Thymus (tissue), 11 donors: ENCODE data around the gene RGS8. TPM values are rescaled to one million over a fixed set of nuclear protein-coding genes. Genes with fewer than 3 reads are reported as not detected.

ENCODE experiments used
- DNase-seq, 9 donors: peaks; one replicate each; pipeline ENCODE4 v3.0.0-alpha.2; 2013; ENCODE audit warnings: low spot score in 9 of 9, low read depth in 6 of 9, missing footprints in 1 of 9
- H3K27ac ChIP-seq, 2 donors: one replicate each; pipeline ENCODE4 v1.5.1; 2013; ENCODE audit warnings: control low read depth in 1 of 2, low read depth in 1 of 2, low read length in 1 of 2, mild to moderate bottlenecking in 1 of 2, moderate library complexity in 1 of 2
- H3K27me3 ChIP-seq, 2 donors: one replicate each; pipeline ENCODE4 v1.5.1; 2013; ENCODE audit warnings: low read length in 1 of 2; ENCODE audit not compliant: control insufficient read depth in 2 of 2, insufficient read depth in 1 of 2
- H3K36me3 ChIP-seq, 2 donors: one replicate each; pipeline ENCODE4 v1.5.1; 2013; ENCODE audit warnings: low read length in 1 of 2, mild to moderate bottlenecking in 1 of 2, moderate library complexity in 1 of 2; ENCODE audit not compliant: control insufficient read depth in 2 of 2, insufficient read depth in 2 of 2
- H3K4me1 ChIP-seq, 2 donors: one replicate each; pipeline ENCODE4 v1.5.1; 2013; ENCODE audit warnings: low read length in 2 of 2; ENCODE audit not compliant: control insufficient read depth in 2 of 2, insufficient read depth in 2 of 2
- H3K4me3 ChIP-seq, 2 donors: one replicate each; pipeline ENCODE4 v1.5.1; 2013; ENCODE audit warnings: low read length in 2 of 2, control low read depth in 1 of 2, mild to moderate bottlenecking in 1 of 2
- H3K9me3 ChIP-seq, 2 donors: one replicate each; pipeline ENCODE4 v1.5.1; 2013; ENCODE audit warnings: low read length in 1 of 2, mild to moderate bottlenecking in 1 of 2; ENCODE audit not compliant: control insufficient read depth in 2 of 2, insufficient read depth in 1 of 2
- WGBS: extraction: QIAGEN DNeasy Blood & Tissue Kit; methylation state at CpG from one replicate; pipeline ENCODE4 v1.1.7; 2013; 5-methylcytosine and 5-hydroxymethylcytosine counted together
- polyA plus RNA-seq: library from polyadenylated mRNA; stranded (reverse); fragments of 200-250 nt; gene quantifications from one replicate; pipeline ENCODE4 v1.2.3, GENCODE V29; 2013
- total RNA-seq: library from RNA; stranded (reverse); fragments of 120-200 nt; gene quantifications from one replicate; pipeline ENCODE4 v1.2.4, GENCODE V29; 2013
- donor health status: healthy.

The RGS8 gene
- total and polyA plus RNA-seq, 2 donors, result 0.11 to 0.19 TPM

DNA sequence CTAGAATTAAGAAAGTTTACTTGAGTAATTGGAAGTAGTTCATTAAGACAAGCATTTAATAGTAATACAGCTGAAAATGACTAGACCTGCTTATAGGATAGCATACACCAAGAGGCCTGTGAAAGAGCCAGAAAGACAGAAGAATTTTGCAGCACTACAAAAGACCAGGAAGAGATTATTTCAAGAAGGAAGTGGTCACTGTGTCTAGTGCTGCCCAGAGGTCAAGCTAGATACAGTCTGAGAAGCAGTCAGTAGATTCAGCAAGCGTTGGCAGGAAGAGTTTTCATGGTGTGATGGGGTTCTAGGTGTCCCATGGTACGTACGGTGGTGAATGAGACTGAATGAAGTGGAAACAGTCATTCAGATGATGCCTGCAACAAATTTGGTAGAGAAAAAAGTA lies 31.5 kb downstream of the RGS8 start:
- Histone ChIP-seq H3K27ac (no peak overlapping the region), H3K4me3 (no peak overlapping the region), H3K4me1 (no peaks in the 10 kb centered on the region), H3K9me3 (no peaks in the 10 kb centered on the region), H3K36me3 (no peaks in the 10 kb centered on the region), H3K27me3 (peaks cover 0 to 3% of the 10 kb centered on the region in 2 donors)
- 59% methylated on average over 3 of the region's 3 CpGs for WGBS
- DNase-seq, result no peak

DNA sequence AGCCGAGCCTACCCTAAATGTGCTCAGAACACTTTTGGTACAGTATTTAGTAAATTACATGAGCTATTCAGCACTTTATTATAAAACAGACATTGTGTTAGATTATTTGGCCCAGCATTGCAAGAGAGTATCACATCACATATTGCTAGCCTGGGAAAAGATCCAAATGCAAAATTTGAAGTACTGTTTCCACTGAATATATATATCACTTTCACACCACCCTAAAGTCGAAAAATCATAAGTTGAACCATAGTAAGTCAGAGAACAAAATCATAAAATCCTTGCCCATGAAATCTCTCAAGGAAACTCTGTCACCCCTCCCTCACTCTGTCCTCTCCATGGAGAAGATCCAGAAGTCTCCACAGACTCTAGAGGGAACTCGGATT lies 33.1 kb downstream of the RGS8 start:
- H3K27ac ChIP-seq, result no peak overlapping the region
- no peak for DNase-seq
- H3K4me1 ChIP-seq, result no peaks in the 10 kb centered on the region
- no peak overlapping the region for H3K4me3 ChIP-seq
- WGBS, result 78% methylated on average over 3 of the region's 3 CpGs
- no peaks in the 10 kb centered on the region for H3K36me3 ChIP-seq
- no peaks in the 10 kb centered on the region for H3K9me3 ChIP-seq
- H3K27me3 ChIP-seq, result no peaks in the 10 kb centered on the region

DNA sequence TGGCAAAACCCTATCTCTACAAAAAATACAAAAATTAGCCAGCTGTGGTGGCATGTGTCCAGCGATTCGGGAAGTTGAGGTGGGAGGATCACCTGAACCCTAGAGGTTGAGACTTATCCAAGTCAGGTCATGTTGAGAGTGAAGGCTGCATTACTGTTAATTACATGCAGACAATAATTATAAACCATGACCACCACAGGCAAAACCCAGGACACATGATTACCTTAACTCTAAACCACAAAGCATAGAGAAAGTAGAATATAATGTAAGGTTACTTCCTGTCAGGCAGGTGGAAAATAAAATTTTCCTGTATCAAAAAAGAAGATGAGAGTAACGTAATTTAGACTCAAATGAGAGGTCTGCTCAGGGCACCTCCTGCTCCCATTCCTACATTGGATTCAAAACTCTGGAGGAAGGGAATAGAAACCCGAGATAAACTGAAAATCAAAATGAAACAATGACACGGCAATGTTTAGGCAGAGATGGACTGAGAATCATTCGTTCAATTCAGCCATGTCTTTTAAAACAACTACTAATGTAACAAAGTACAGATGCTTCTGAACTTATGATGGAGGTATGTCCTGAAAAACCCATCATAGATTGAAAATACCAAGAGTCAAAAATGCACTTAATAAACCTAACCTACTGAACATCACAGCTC lies 33.6 kb downstream of the RGS8 start:
- Histone ChIP-seq H3K4me1 (no peaks in the 10 kb centered on the region), H3K36me3 (no peaks in the 10 kb centered on the region), H3K27ac (no peak overlapping the region), H3K27me3 (no peaks in the 10 kb centered on the region), H3K9me3 (no peaks in the 10 kb centered on the region), H3K4me3 (no peak overlapping the region)
- DNase-seq, result no peak
- 85% methylated on average over 6 of the region's 6 CpGs for WGBS

DNA sequence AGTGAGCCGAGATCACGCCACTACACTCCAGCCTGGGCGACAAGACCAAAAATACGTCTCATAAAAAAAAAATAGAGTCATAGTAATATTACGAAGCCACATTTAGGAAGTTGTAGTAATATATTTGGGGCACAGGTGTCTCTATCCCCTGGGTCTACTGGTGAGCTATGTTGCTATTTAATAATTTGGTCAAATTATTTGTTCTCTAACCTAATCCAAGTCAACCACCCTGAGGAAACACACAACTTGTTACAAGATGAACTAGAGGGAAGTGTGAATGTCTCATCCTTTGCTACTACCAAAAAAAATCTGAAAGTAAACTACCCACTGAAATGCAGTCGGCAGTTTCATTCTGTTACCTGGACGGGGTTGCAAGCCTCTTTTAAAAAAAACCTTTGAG lies 35.3 kb downstream of the RGS8 start:
- no peak overlapping the region for H3K4me3 ChIP-seq
- H3K4me1 ChIP-seq, result no peaks in the 10 kb centered on the region
- H3K27ac ChIP-seq, result no peak overlapping the region
- DNase-seq, result no peak
- H3K27me3 ChIP-seq, result no peaks in the 10 kb centered on the region
- WGBS, result 95% methylated on average over 7 of the region's 7 CpGs
- no peaks in the 10 kb centered on the region for H3K9me3 ChIP-seq
- H3K36me3 ChIP-seq, result no peaks in the 10 kb centered on the region

DNA sequence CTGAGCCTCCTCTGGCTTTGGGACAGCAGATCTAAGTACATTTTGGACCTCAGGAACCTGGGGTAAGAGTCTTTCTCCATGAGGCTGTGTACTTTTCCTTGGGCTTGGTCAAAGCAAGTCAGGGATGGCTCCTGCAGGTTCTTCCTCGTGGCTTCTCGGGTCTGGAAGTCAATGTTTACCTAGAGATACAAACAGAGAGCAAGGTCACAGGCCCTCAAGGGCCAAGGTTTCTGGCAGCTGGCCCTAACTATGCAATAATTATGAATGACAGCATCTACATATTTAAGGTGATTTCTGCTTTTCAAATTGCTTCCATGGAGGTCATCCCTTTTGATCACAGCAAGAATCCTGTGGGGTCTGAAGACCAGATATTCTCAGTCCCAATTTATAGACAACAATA lies 37.6 kb downstream of the RGS8 start:
- Histone ChIP-seq H3K36me3 (no peaks in the 10 kb centered on the region), H3K27ac (no peak overlapping the region), H3K4me1 (no peaks in the 10 kb centered on the region), H3K9me3 (no peaks in the 10 kb centered on the region), H3K4me3 (no peak overlapping the region), H3K27me3 (no peaks in the 10 kb centered on the region)
- no peak for DNase-seq
- 92% methylated on average over 2 of the region's 2 CpGs for WGBS

DNA sequence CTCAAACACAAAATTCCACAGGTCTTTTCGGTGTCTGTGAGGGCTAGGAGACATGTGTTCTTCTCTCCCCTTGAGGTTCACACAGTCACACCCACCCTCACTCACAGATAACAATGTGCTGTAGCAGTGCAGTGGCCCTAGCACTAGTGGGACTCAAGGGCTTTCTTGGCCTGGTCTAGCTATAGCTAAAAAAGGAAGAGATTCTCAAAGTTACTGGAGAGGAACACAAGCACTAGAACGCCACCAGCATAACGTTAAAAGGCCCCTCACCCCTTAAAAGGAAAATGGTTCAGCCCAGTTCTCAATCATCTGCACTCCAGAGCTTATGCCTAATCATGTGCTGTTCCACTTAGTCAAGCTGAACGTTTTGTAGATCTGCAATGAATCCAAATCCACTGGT lies 39.5 kb downstream of the RGS8 start:
- no peaks in the 10 kb centered on the region for H3K9me3 ChIP-seq
- H3K4me3 ChIP-seq, result no peak overlapping the region
- no peak for DNase-seq
- no peaks in the 10 kb centered on the region for H3K27me3 ChIP-seq
- H3K4me1 ChIP-seq, result no peaks in the 10 kb centered on the region
- WGBS, result 87% methylated on average over 4 of the region's 4 CpGs
- H3K27ac ChIP-seq, result no peak overlapping the region
- no peaks in the 10 kb centered on the region for H3K36me3 ChIP-seq

DNA sequence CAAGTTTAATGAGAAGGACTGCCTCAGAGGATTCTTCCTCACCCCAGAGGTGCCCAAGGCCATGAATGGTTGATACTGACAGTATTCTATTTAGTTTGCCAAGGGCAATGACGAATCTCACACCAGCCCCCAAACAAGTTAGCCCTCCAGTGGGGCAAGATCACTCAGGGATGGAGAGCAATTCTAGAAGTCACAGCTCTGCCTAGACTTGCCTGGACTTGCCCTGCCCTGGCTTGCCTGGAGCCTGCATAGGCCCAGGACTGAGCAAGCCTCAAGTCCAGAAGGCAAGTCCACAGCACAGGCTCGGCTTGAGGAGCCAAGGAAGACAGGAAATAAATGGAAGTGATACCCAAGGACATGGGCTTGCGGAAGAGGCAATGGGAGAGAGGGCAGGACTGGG lies 40.7 kb downstream of the RGS8 start:
- H3K27ac ChIP-seq, result no peak overlapping the region

DNA sequence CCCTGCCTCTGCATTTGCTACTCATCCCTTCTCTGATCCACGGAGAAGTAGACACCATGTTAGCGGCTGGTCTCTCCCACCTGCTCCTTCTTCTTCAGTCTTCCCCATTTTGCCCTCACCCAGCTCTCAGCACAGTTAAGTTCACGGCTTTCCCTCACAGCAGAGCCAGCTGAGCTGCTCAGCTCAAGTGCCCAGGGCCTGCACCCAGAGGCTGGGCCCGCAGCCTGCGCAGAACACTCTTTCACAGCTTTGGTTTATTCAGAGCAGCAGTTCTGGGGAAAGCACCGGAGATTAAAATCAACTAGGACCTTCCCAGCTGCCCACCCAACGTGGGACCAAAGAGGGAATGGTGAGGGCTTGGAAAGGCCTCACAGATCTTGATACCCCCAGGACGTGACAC lies 41.9 kb downstream of the RGS8 start:
- H3K9me3 ChIP-seq, result no peaks in the 10 kb centered on the region

More for the DNA sequence above, 40.7 kb downstream of the RGS8 start:
- no peaks in the 10 kb centered on the region for H3K27me3 ChIP-seq
- no peaks in the 10 kb centered on the region for H3K4me1 ChIP-seq
- WGBS, result 90% methylated on average over 3 of the region's 3 CpGs
- peak in 1 of 9 donors; percentile 9 for DNase-seq
- no peaks in the 10 kb centered on the region for H3K9me3 ChIP-seq
- no peaks in the 10 kb centered on the region for H3K36me3 ChIP-seq
- no peak overlapping the region for H3K4me3 ChIP-seq

DNA sequence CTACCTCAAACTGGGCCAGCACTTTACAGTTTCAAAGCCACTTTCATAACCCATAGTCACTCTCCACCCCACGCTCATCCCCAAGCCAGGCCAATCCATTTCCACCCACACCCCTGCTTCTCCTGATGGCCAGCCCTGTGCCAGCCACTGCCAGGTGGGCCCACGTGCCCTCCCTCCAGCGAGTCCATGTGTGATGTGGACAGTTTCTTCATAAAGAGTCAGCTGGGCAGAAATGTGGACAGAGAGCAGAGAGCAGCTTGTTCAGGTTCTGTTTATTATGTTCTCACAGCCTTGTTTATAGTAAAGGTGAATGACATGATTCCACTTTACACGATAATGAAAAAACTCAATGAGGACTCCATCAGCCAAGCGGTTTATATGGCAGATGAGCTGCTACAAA lies 42.8 kb downstream of the RGS8 start:
- WGBS, result 94% methylated on average over 5 of the region's 5 CpGs
- Histone ChIP-seq H3K27me3 (no peaks in the 10 kb centered on the region), H3K4me3 (no peak overlapping the region), H3K9me3 (no peaks in the 10 kb centered on the region), H3K36me3 (no peaks in the 10 kb centered on the region), H3K4me1 (no peaks in the 10 kb centered on the region), H3K27ac (no peak overlapping the region)
- no peak for DNase-seq

More for the DNA sequence above, 41.9 kb downstream of the RGS8 start:
- 96% methylated on average over 8 of the region's 8 CpGs for WGBS
- no peaks in the 10 kb centered on the region for H3K36me3 ChIP-seq
- H3K27me3 ChIP-seq, result no peaks in the 10 kb centered on the region
- no peak for DNase-seq
- H3K27ac ChIP-seq, result no peak overlapping the region
- H3K4me3 ChIP-seq, result no peak overlapping the region
- no peaks in the 10 kb centered on the region for H3K4me1 ChIP-seq
